Omental fat pad (tissue), 4 donors: ENCODE measurements around the gene PAXIP1. TPM values are rescaled to one million over a fixed set of nuclear protein-coding genes. Genes with fewer than 3 reads are reported as not detected.

Source experiments
- ATAC-seq: fragments of 150-250 bp; one replicate; pipeline ENCODE4 v1.9.1; 2016; ENCODE audit warnings: mild to moderate bottlenecking, moderate library complexity; ENCODE audit not compliant: low FRiP score
- DNase-seq: peaks from one replicate; pipeline ENCODE4 v3.0.0-alpha.2; 2019; ENCODE audit warnings: low spot score
- CTCF ChIP-seq, 3 donors: fragments of 450-650 bp; IDR thresholded peaks; one replicate each; pipeline ENCODE4 v1.5.1; 2016 to 2017; ENCODE audit warnings: antibody characterized with exemption in 3 of 3, mild to moderate bottlenecking in 3 of 3, moderate library complexity in 2 of 3
- total RNA-seq, 4 donors: library from RNA; depleted of rRNA; stranded (reverse); fragments of >200 nt; gene quantifications; one replicate each; pipeline ENCODE4 v1.1.0, GENCODE V29; 2016

The PAXIP1 gene
- total RNA-seq, 4 donors from 2014 or later, result 7.9 to 14.2 (median 11.4) TPM

DNA sequence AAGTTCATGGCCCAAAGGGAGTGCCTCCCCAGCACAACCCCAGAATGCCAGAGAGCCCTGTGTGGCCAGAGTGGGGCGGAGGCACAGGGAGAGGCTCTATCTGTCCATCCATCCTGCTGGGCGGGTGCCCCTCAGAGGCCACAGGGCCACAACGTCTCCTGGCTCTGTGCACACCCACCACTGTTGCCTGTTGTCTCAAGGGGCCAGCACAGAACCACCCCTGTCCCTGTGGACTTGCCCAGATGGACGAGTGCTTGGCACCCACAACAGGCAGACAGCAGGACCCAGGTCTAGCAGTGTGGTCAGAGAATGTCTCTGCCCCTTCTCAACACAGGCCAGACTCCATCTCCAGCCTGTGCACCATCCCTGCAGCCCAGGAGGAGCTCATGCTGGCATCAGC, 92.8 kb downstream of the PAXIP1 start:
- ATAC-seq, result no peak
- DNase-seq, result no peak
- no peak for TF ChIP-seq CTCF (IDR thresholded peaks at IDR 0.05)

GRCh38 chr7:154909241-154910105, 93.5 kb downstream of the PAXIP1 start:
- DNase-seq (no peak), ATAC-seq (no peak)
- no peak for TF ChIP-seq CTCF (IDR thresholded peaks at IDR 0.05)

DNA sequence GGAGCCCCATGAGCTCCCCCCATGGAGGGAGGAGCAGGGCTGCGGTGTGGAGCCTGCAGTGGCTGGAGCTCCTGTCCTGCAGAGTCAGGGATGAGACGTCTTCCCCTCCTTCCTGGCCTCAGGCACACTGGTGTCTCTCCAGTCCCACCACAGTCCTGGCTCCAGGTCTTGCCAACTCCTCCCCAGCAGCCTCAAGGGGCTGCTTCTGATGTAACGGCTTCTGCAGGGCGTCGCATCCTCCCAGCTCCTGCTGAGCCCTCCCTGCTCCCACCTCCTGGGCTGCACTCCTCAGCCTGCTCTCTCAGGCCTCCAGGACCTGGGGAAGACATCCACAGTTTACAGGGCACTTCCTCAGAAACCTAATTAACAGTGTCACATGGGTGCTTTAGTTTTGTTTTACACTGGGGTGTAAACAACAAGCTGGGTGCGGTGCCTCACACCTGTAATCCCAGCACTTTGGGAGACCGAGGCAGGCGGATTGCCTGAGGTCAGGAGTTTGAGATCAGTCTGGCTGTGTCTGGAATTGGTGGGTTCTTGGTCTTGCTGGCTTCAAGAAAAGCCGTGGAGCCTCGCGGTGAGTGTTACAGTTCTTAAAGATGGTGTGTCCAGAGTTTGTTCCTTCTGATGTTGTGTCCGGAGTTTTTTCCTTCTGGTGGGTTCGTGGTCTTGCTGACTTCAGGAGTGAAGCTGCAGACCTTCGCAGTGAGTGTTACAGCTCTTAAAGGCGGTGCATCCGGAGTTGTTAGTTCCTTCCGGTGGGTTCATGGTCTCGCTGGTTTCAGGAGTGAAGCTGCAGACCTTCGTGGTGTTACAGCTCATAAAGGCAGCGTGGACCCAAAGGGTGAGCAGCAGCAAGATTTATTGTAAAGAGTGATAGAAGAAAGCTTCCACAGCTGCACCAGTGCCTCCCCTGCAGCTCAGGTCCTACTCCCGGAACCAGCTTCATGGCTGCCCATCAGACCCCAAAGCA, 95.0 kb downstream of the PAXIP1 start:
- ATAC-seq (no peak), DNase-seq (no peak)

DNA sequence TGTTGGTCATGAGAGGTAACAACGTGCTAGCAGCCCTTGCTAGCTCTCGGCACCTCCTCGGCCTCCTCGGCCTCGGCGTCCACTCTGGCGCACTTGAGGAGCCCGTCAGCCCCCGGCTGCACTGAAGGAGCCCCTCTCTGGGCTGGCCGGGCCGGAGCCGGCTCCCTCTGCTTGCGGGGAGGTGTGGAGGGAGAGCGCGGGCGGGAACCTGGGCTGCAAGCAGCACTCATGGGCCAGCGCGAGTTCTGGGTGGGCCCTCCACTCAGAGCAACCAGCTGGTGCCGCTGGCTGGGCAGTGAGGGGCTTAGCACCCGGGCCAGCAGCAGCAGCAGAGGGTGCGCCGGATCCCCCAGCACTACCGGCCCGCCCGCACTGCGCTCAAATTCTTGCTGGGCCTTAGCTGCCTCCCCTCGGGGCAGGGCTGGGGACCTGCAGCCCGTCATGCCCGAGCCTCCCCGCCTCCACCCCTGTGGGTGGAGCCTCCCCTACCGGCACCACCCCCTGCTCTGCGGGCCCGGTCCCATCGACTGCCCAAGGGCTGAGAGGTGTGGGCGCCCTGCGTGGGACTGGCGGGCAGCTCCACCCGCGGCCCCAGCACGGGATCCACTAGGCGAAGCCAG, 96.1 kb downstream of the PAXIP1 start:
- DNase-seq (no peak), ATAC-seq (no peak)
- TF ChIP-seq CTCF (IDR thresholded peaks at IDR 0.05), result no peak

More for the DNA sequence above, 95.0 kb downstream of the PAXIP1 start:
- TF ChIP-seq CTCF (IDR thresholded peaks at IDR 0.05), result no peak

- ATAC-seq, result no peak
- no peak for DNase-seq
- TF ChIP-seq CTCF (IDR thresholded peaks at IDR 0.05), result no peak
Observed at GRCh38 chr7:154906201-154906600, 96.7 kb downstream of the PAXIP1 start.

DNA sequence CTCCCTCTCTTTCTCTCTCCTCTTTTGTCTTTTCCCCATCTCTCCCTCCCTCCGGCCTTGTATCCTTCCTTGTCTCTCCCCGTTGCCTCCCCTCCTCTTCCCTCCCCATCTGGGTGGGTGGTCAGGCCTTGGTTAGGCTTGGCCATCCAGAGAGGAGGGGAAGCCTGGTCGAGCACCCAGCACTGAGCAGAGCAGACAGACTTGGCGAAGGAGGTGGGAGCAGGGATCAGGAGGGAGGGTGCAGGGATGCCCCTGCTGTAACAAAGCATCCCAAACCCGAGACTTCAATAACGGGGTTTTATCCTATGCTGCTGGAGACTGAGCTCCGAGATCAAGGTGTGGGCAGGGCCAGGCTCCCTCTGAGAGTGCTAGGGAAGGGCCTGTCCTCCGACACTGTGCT, 97.3 kb downstream of the PAXIP1 start:
- DNase-seq, result no peak

More for the DNA sequence above, 97.3 kb downstream of the PAXIP1 start:
- no peak for ATAC-seq
- TF ChIP-seq CTCF (IDR thresholded peaks at IDR 0.05), result no peak
